HG03565 (cell line): Measurements from ENCODE around the gene STX10.

Source experiments
- ATAC-seq: cut with Tn5 transposase; IDR thresholded peaks from one replicate; pipeline ENCODE4 v1.9.1; 2021; ENCODE audit warnings: mild to moderate bottlenecking, moderate library complexity; ENCODE audit not compliant: unreplicated experiment

The STX10 gene

DNA sequence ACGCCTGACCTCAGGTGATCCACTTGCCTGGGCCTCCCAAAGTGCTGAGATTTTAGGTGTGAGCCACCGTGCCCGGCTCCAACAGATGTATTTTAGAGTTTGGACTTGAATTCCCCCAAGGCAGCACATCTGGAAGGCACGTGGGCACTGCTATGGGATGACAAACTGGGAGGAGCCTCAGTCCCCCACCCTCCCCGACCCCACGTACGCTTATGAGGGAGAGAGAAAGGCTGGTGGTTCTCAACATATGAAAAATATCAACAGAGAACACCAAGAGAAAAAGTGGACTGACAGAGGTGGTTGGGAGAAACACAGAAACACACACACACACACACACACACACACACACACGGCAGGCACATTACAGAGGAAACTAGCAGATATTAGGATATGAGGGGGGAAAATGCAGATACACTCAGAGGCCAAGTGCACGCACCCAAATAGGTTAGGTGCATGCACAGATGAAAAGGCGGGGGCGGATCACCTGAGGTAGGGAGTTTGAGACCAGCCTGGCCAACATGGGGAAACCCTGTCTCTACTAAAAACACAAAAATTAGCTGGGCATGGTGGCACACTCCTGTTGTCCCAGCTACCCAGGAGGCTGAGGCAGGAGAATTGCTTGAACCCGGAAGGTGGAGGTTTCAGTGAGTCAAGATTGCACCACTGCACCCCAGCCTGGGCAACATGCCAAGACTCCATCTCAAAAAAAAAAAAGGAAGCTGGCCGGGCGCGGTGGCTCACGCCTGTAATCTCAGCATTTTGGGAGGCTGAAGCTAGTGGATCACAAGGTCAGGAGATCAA is 3.2 kb downstream of the STX10 start:
- ATAC-seq, result no peak

DNA sequence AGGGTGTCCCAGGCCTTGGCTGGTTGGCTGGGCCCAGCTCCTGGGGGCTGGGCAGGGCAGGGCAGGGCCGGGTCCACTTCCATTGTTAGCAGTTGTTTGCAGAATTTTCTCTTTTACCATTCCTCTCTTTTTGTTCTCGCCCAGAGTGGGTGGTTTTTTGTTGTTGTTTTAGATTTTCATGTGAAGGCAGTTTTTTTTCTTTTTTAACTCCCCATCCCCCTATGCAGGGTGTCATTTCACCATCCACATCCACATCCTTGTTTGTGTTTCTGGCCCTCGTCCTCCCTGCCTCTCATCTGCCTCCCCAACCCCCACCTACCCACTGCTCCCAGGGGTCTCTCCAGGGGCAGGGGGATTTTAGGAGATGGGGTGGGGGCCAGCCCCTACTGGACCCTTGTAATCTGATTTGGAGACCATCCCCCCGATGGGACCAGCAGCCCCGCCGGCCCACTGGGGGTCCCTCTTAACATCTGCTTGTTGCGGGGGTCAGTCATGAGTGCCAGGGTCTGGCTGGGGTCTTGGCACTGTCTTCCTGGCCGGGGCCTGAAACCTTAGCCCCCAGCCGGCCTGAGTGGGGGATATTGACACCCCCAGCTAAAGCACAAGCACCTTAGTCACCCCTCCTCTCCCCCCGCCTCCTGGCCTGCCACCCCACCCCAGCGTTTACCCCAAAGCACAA is 10.4 kb downstream of the STX10 start:
- no peak for ATAC-seq

GRCh38 chr19:13138916-13139198 is 11.3 kb downstream of the STX10 start:
- ATAC-seq, result no peak

- ATAC-seq, result no peak
Measured at GRCh38 chr19:13138171-13138915, 11.8 kb downstream of the STX10 start.

DNA sequence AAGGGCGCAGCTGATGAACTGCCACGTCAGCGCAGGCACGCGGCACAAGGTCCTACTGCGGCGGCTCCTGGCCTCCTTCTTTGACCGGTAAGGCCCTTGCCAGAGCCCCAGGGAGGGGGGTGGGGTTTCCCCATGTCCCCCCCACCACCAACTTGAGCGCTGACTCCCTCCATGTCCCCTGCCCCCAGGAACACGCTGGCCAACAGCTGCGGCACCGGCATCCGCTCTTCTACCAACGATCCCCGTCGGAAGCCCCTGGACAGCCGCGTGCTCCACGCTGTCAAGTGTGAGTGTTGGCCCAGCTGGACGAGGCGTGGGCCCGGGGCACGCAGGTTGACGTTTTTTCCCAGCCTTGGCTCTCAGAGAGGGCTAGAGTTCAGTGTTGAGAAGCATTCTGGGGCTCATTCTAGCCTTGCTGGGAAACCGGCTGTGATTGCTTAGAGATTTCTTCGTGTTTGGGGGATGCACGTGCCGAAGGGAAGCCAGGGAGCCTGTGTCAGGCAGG is 12.8 kb downstream of the STX10 start:
- ATAC-seq, result no peak

DNA sequence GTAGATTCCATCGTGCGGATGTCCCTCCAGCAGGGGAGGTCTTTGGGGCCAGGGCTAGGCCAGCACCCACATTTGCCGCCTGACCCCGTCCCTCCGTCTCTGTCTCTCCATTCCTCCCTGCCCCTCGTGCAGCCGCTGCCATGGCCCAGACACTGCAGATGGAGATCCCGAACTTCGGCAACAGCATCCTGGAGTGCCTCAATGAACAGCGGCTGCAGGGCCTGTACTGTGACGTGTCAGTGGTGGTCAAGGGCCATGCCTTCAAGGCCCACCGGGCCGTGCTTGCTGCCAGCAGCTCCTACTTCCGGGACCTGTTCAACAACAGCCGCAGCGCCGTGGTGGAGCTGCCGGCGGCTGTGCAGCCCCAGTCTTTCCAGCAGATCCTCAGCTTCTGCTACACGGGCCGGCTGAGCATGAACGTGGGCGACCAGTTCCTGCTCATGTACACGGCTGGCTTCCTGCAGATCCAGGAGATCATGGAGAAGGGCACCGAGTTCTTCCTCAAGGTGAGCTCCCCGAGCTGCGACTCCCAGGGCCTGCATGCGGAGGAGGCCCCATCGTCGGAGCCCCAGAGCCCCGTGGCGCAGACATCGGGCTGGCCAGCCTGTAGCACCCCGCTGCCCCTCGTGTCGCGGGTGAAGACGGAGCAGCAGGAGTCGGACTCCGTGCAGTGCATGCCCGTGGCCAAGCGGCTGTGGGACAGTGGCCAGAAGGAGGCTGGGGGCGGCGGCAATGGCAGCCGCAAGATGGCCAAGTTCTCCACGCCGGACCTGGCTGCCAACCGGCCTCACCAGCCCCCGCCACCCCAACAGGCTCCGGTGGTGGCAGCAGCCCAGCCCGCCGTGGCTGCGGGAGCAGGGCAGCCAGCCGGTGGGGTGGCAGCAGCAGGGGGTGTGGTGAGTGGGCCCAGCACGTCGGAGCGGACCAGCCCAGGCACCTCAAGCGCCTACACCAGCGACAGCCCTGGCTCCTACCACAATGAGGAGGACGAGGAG is 14.8 kb downstream of the STX10 start:
- no peak for ATAC-seq

- ATAC-seq, result no peak
Measured at GRCh38 chr19:13134626-13135025, 15.5 kb downstream of the STX10 start.

DNA sequence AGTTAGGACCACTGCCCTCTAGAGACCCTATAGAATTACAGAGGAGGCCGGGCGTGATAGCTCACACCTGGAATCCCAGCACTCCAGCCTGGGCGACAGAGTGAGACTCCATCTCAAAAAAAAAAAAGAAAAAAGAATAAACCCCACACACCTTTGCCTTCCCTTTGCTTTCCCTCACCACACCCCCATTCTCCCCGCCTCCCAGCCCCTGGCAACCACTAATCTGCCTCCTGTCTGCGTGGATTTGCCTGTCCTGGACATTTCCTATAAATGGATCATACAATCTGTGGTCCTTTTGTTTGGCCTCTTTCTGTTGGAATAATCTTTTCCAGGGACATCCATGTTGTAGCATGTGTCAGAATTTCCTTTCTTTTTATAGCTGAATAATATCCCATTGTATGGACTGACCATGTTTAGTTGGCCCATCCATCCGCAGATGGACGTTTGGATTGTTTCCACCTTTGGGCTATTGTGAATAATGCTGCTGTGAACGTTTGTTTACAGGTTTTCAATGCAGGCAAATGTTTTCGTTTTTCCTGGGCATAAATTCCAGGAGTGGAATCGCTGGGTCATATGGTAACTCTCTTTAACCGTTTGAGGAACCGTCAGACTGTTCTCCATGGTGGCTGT is 16.8 kb downstream of the STX10 start:
- no peak for ATAC-seq

GRCh38 chr19:13132471-13133180 is 17.5 kb downstream of the STX10 start:
- ATAC-seq, result no peak

DNA sequence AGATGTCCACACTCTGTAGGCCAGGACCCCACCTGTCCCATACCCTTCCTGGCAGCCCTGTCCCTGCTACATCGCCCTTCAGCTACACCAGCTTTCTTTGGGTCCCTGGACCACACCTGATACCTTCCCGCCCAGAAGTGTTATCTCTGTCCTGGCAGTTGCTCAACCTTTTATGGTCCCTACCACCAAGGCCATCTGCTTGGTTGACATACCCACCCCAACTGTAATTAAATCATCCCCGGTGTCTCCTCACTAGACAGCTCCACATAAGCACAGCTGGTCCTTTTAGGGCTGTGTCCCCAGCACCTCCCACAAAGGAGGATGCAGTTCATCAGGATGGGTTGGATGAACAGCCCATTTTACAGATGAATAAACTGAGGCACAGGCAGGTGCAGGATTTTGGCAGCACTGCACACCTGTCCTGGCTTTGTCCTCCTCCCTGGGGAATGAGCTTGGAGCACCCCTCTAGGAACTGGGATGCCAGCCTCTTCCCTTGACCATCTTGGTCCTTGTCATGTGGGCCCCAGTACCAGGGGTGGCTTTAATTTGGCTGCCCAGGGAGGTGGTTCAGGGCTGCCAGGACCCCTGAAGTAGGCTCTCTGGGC is 19.2 kb downstream of the STX10 start:
- ATAC-seq, result no peak

DNA sequence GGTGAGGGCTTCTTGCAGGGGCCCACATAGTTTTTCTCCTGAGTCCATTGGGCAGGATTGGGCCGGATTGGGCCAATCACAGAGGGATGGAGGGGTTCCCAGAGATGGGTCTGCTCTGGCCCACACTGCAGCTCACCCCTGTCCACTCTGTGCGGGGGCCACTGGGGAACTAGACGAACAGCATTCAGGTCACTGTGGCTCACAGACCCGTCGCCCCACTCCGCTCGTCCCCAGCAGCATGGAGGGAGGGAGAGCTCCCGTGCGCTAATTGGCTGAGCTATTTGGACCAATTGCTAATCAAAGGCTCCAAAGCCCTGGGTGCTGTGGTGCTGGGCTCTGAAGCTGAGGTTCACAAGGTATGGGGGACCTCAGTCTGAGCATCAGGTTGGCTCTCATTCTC is 20.8 kb downstream of the STX10 start:
- no peak for ATAC-seq

DNA sequence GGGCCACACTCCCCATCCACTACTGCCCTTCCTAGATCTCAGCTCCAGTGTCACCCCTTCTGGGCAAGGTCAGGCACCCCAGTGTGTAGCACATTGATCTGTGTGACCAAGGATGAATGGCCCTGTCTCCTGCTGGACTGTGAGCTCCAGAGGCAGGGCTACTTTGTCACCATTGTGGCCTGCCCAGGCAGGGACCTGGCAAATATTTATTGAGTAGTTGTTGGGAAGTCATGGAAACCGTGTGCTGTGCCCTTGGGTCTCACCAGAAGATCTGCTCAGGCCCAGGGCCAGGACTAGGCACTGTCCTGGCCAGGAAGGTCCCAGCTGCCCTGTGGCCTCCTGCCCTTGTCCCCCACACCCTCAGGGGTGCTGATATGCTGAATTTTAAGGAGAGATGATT is 21.6 kb downstream of the STX10 start:
- ATAC-seq, result no peak

DNA sequence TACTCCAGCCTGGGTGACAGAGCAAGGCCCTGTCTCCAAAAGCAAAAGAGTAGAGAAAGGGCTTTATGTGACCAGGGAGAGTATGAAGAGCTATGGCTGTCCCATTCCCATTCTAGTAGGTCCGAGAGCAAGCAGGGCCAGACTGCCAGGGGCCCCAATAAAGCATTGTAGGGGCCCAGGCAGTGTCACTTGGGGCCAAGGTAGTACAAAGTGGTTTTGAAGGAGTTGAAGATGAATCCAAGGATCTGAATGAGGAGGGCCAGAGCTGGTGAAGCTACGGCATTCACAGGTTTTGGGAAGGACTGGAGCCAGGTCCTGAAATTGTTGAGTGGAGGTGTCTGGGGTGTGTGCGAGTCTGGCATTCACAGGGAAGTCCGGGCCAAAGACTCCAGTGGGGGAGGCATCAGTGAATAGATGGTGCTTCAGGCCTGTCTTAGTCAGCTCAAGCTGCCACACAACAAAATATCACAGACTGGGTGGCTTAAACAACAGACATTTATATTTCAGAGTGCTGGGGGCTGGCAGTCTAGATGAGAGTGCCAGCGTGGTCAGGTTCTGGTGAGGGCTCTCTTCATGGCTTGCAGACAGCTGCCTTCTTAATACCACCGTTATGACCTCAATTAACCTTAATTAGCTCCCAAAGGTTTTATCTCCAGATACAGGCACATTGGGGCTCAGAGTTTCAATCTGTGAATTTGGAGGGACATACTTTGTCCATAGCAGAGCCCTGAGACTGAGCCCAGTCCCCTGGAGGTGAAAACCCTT is 22.2 kb downstream of the STX10 start:
- ATAC-seq, result no peak

GRCh38 chr19:13127051-13127450 is 23.1 kb downstream of the STX10 start:
- ATAC-seq, result no peak

DNA sequence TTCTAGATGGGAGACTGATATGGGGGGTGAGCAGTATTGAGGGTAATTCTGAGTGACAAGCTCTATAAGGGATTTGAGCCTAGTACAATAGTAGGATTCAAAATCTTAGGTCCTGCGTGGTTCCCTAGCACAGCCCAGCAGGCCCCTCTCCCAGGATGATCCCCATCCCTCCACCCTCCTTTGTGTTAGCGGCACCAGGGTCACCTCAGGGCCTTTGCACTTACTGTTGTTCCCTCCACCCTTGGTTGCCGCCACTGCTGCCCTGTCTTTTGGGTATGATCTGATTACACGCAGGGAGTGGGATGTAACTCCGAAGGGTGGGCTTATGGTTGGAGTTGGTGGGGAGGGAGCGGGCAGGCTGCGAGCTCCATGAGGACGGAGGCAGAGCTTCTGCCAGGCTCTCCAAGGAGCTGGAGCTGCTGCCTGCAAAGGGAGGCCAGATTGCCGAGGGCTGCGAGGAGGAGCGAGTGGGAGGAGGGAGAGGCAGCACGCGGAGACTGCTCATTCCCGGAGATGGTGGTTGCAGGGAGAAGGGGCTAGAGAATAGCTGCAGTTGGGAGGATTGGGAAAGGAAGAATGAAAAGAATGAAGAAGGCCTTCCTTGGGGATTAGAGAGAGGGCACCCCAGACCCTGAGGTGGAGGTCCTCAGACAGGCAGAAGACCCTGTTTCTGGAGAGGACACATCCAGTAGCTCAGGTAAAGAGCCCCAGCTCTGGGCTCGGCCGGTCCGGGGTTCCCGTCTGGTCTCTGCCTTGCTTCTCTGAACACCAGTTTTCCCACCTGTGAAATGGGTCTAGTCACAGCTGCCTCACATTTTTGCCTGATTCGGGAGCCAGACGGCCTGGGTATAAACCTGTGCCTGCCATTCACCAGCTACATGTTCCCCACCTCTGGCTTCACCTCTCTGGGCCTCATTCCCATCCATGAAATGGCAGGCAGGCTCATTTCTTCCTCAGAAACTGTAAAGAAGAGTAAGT is 26.9 kb downstream of the STX10 start:
- ATAC-seq, result no peak

DNA sequence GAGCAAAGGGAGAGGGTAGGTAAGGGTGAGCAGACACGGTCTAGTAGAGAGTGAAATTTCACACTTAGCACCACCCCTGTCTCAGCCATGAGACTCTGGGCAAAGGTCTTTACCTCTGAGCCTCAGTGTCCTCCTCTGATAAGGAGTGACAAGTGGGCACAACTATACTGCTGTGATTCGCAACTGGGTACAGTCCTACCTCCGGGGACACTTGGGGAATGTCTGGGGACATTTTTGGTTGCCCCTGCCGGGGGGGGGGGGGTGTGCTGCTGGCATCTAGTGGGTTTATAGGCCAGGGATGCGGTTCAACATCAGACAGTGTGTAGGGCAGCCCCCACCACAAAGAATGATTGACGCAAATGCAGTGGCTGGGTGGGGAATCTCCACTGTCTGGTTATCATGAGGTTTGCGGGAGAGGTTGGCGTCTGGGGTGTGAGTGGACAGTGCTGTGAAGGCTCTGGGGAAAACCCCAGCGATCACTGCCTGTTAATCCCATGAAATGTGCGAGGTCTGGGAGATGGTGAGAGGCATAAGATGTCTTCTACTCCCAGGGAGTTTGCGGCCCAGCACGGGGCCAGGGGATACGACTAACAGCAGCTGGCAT is 27.8 kb downstream of the STX10 start:
- ATAC-seq, result no peak
